Tibial artery (tissue), 4 donors: Measurements from ENCODE around the gene SLC25A51.
A peak's percentile ranks its signal among the peaks of the same experiment; 100 is the strongest.

Experiments
- DNase-seq, 2 donors: peaks; one replicate each; pipeline ENCODE4 v3.0.0-alpha.2; 2019
- H3K27ac ChIP-seq, 2 donors: fragments of 200-600 bp; sonication (generic) in 1 of 2; 1 replicate in 1 of 2; 2 replicates in 1 of 2; pipeline ENCODE4 v1.5.1; 2018 to 2019; ENCODE audit warnings: mild to moderate bottlenecking in 1 of 2
- H3K27me3 ChIP-seq, 2 donors: fragments of 200-600 bp; sonication (generic) in 1 of 2; one replicate each; pipeline versions ENCODE4 v1.5.1 to v1.6.0; 2016 to 2019
- H3K36me3 ChIP-seq, 3 donors: fragments of 200-600 bp; sonication (generic) in 2 of 3; one replicate each; pipeline ENCODE4 v1.5.1; 2016 to 2019; ENCODE audit warnings: mild to moderate bottlenecking in 2 of 3
- H3K4me1 ChIP-seq, 4 donors: fragments of 200-600 bp; sonication (generic) in 2 of 4; 1 replicate in 3 of 4; 2 replicates in 1 of 4; pipeline ENCODE4 v1.5.1; 2016 to 2019
- H3K4me3 ChIP-seq, 2 donors: fragments of 200-600 bp; sonication (generic) in 1 of 2; 1 replicate in 1 of 2; 2 replicates in 1 of 2; pipeline ENCODE4 v1.5.1; 2018 to 2019; ENCODE audit warnings: mild to moderate bottlenecking in 2 of 2
- H3K9me3 ChIP-seq, 3 donors: fragments of 200-600 bp; sonication (generic) in 1 of 3; one replicate each; pipeline ENCODE4 v1.5.1; 2016 to 2019
- CTCF ChIP-seq, 2 experiments: fragments of 200-600 bp in 1 of 2; fragments of 450-650 bp in 1 of 2; IDR thresholded peaks; one replicate each; pipeline ENCODE4 v1.5.1; 2017 to 2019; ENCODE audit warnings: antibody characterized with exemption in 2 of 2, mild to moderate bottlenecking in 1 of 2, moderate library complexity in 1 of 2
- intact Hi-C: fragments of 100-400 bp; cut with DNase I; formaldehyde crosslinking; loops from one replicate; pipeline ENCODE4 v1.15.0; 2023; ENCODE audit warnings: low total_unique reads

The SLC25A51 gene, protein sequence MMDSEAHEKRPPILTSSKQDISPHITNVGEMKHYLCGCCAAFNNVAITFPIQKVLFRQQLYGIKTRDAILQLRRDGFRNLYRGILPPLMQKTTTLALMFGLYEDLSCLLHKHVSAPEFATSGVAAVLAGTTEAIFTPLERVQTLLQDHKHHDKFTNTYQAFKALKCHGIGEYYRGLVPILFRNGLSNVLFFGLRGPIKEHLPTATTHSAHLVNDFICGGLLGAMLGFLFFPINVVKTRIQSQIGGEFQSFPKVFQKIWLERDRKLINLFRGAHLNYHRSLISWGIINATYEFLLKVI

GRCh38 chr9:37903647-37904444 lies at the start of gene SLC25A51:
Gene SLC25A51 (minus strand): TSS chr9:37904127. CDS start chr9:37888550, 15,577 bp downstream.
- intact Hi-C loops: loop anchor here (5.0 to 10.0 kb wide), 3 partner anchors 159 to 518 kb away; partner anchors contain the start of gene IGFBPL1
- peak; percentile 89 to 96 for TF ChIP-seq CTCF (IDR thresholded peaks at IDR 0.05)
- H3K36me3 ChIP-seq: peaks cover 7 to 8% (median 8%) of the 10 kb centered on the region in 3 donors
- H3K9me3 ChIP-seq: no peaks in the 10 kb centered on the region
- peak within 1 kb of the TSS; percentile 72 to 83 for H3K4me3 ChIP-seq
- H3K4me1 ChIP-seq: peaks cover 0 to 23% (median 21%) of the 10 kb centered on the region in 4 donors
- peak within 1 kb of the TSS; percentile 78 to 80 for H3K27ac ChIP-seq
- no peaks in the 10 kb centered on the region for H3K27me3 ChIP-seq
- DNase-seq: peak; percentile 92 to 96

DNA sequence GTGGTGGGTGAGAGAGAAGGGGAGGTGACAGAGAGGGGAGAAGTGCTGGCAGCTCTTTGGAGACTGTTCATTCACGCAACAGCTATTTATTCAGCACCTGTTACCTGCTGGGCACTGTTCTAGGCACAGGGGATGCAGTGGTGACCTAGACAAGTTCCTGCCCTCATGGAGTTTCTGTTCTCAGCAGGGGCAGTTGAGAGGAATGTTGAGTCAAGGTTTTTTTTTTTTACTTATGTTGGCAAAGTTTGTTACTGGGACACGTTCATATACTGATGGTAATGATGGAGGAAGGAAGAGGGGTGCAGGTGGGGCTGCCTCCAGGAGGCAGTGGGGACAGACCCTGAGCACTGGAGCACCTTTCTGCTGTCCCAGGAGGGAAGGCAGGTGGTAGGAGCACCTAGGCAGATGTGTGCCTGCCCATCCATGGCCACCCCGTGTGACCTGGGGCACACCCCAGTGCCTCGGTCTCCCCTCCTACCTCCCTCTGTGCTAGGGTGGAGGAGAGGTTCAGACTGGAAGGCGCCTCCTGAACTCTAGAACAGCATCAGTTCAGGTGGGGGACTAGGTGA lies 49.4 kb upstream of the SLC25A51 start:
- Histone ChIP-seq H3K36me3 (peaks cover 7 to 25% (median 15%) of the 10 kb centered on the region in 3 donors), H3K4me3 (no peak overlapping the region), H3K27me3 (no peaks in the 10 kb centered on the region), H3K9me3 (no peaks in the 10 kb centered on the region), H3K4me1 (peaks cover 0 to 39% (median 18%) of the 10 kb centered on the region in 4 donors), H3K27ac (peak overlapping the region; percentile 42 to 54)
- TF ChIP-seq CTCF (IDR thresholded peaks at IDR 0.05): no peak
- no peak for DNase-seq
- intact Hi-C loops: loop anchor here (10.0 kb wide), 1 partner anchor 62 kb away; no protein-coding TSS in a partner anchor

GRCh38 chr9:37952731-37953130 lies 48.8 kb upstream of the SLC25A51 start:
- TF ChIP-seq CTCF (IDR thresholded peaks at IDR 0.05): no peak
- peak overlapping the region; percentile 42 to 54 for H3K27ac ChIP-seq
- H3K27me3 ChIP-seq: no peaks in the 10 kb centered on the region
- intact Hi-C loops: loop anchor here (10.0 kb wide), 1 partner anchor 62 kb away; no protein-coding TSS in a partner anchor
- H3K9me3 ChIP-seq: no peaks in the 10 kb centered on the region
- peaks cover 7 to 25% (median 16%) of the 10 kb centered on the region in 3 donors for H3K36me3 ChIP-seq
- DNase-seq: no peak
- peaks cover 0 to 45% (median 23%) of the 10 kb centered on the region in 4 donors for H3K4me1 ChIP-seq
- H3K4me3 ChIP-seq: no peak overlapping the region

DNA sequence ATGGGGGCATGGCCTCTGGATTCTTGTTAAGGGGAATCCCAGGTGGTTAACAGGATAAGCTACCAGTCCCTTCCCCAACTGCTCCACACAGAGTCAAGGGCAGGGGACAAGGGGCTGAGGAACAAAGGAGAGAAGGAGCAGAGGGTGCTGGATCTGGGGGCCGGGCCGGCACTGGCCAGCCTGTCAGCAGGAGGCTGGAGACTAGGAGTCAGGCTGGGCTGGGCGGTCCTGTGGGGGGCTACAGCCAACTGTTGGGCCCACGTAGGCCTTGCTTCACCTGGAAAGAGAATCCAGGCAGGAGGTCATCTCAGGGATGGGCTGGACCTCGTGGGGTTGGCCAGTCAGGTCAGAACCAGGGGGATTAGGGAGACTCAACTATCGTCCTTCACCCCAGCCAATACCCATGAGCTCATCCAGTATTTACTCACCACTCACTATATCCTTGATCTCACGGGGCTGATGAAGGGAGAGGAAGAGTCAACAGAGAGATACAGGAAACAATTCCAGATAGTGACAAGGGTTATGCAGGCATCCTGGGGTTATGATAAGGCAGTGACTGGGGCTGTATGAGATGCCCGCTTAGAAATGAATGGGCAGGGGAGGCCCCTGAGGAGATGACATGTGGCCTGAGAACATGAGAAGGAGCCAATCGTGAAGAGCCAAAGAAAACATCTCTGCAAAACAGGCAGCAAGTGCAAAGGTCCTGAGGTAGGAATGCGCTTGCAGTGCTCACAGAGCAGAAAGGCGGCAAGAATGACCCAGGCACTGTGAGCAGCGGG lies 47.9 kb upstream of the SLC25A51 start:
- peaks cover 7 to 32% (median 24%) of the 10 kb centered on the region in 3 donors for H3K36me3 ChIP-seq
- no peak for DNase-seq
- peaks cover 0 to 50% (median 27%) of the 10 kb centered on the region in 4 donors for H3K4me1 ChIP-seq
- peak overlapping the region; percentile 3 to 13 for H3K27ac ChIP-seq
- intact Hi-C loops: loop anchor here (10.0 kb wide), 1 partner anchor 63 kb away; no protein-coding TSS in a partner anchor
- no peak for TF ChIP-seq CTCF (IDR thresholded peaks at IDR 0.05)
- no peaks in the 10 kb centered on the region for H3K9me3 ChIP-seq
- no peak overlapping the region for H3K4me3 ChIP-seq
- H3K27me3 ChIP-seq: no peaks in the 10 kb centered on the region

GRCh38 chr9:37950561-37950960 lies 46.6 kb upstream of the SLC25A51 start:
- intact Hi-C loops: loop anchor here (10.0 kb wide), 1 partner anchor 64 kb away; no protein-coding TSS in a partner anchor
- Histone ChIP-seq H3K4me3 (no peak overlapping the region), H3K27me3 (no peaks in the 10 kb centered on the region), H3K36me3 (peaks cover 5 to 40% (median 29%) of the 10 kb centered on the region in 3 donors), H3K4me1 (peaks cover 0 to 52% (median 27%) of the 10 kb centered on the region in 4 donors), H3K27ac (no peak overlapping the region), H3K9me3 (no peaks in the 10 kb centered on the region)
- TF ChIP-seq CTCF (IDR thresholded peaks at IDR 0.05): no peak
- no peak for DNase-seq
